Left forelimb (tissue), 1 donor: ENCODE data around the gene ZNF141.
"Not testable (repeated sequence)": the region's sequence is repeated elsewhere in the genome, so short reads cannot be mapped to it uniquely, and the experiment has no call there.

Experiments
- DNase-seq: peaks from one replicate; pipeline ENCODE4 v3.0.0-alpha.2; 2018; ENCODE audit warnings: low spot score

Gene ZNF141

DNA sequence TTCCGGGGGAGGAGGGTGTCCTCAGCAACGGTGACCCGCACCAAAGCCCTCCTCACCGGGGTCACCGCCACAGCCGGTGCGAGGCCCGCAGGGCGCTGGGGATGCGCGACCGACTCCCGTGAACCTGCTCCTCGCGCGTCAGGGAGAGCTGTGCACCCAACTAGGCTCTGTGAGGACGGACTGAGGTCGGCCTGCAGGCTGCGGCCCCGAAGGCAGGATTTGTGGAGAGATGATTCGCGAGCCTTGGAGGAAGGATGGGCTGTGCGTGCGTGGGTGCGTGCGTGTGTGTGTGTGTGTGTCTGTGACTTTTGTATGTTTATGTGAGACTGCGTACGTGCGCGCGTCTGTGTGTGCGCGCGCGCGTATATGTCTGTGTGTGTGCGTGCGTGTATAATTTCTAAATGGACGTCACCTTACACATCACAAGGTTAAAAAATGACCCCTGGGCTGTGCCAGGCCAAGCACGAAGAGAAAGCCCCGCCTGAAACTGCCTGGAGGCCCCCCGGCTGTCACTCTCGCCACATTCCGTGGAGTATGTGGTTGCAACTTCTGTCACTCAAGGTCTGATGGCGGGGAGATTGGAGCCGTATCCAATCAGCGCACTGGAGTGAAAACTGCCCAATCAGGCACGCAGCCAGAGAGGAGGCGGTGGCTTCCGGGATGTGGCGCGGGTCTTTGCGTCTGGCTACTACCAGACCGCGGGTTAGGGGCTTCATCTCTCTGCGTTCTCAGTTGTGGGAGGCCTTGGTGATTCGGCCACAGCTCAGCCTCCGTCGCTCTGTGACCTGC is at the start of gene ZNF141:
Gene ZNF141 (plus strand): TSS at position 672 of the 789 bp plus-strand sequence. CDS start 170 bp downstream, outside the sequence.
- peak; percentile 97 for DNase-seq

DNA sequence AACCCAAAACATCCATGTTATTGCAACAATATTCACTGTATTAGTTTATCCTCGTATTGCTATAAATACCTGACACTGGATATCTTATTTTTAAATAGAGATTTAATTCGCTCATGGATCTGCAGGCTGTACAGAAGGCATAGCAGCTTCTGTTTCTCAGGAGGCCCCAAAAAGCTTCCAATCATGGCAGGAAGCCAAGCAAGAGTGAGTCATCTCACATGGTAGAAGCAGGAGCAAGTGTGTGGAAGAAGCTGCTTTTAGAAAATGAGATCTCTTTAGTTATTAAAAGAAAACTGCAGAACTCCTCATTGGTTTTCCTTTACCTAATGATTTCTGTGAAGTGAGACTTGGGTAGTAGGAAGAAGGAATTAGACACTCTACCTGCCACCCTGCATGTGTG is 48.7 kb upstream of the ZNF141 start:
- DNase-seq = no peak

DNA sequence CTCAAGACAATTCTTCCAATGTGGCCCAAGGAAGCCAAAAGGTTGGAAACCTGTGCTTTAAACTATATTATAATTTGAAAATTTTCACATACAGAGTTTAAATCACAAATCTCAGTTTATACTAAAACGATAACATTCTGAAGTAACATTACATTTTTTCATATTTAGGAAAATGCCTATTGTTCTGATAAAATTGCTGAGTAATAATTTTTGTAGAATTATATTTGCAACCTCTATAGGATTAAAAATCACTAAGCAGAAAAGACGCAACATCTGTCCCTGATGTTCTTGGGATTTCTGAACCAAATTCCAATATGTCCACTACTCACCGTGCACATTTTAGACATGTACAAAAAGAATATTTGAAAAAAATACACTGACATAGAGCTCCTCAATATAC is 42.9 kb upstream of the ZNF141 start:
- DNase-seq = no peak

DNA sequence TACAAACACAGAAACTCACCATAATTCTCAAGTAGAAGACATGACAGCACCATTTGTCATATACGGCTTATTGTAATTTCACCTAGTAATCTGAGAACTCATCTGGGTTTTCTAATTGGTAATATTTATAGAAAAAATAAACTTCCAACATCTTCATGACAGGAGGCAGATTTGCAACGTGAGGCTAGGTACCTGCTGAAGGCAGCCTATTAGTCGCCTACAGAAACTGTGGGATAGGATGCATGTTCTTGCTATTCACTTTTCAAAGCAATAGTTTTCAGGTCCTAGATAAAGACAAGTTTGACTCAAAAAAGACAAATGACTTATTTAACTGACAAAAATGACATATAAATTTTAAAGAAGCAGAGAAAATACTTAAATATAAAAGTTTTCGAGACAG is 35.2 kb upstream of the ZNF141 start:
- DNase-seq = no peak

DNA sequence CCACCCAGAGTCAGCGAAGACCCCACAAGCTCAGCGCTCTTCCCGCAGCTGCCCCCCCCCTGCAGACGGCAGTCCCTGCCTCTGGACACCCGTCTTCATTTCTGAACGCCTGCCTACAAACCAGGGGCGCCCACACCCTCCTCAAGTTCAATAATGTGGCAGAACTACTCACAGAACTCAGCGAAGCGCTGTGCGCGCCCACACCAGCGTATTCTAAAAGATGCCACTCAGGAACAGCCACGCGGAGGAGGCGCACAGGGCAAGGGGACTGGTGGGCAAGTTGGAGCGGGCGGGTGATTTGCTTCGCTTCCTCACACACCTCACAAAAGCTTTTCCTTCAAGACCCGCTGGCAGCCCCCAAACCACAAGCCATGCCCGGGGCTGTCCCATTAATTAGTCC is 33.1 kb upstream of the ZNF141 start:
- not testable (repeated sequence) for DNase-seq

DNA sequence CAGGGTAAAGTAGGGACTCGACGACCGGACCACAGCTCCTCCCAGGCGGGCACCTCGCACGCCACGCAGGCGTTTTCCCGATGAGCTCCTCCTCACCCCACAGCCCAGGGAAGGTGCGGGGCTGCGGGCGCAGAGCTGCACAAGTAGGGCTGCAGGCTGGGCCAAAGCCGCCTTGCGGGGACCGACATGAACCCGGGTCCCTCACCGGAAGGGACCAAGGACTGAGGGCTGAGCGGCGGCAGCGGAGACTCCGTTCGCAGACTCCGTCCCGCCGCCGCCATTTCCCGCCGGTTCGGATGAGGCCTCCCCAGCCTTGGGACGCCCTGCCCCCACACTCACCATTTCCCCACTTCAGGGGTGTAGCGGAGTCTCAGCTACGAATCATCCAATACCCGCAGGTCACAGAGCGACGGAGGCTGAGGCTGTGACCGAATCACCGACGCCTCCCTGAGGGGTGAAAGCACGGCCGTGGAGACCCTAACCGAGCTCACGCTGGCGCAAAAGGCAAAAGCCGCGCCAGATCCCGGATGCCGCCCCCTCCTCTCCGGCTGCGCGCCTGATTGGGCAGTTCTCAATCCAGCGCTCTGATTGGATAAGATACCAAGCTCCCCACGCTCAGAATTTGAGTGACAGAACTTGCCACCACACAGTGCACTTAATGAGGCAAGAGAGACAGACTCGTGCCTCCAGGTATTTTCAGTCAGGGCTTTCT is 32.5 kb upstream of the ZNF141 start, which contains the start of gene ZNF732:
Gene ZNF732 (minus strand): TSS at position 506 of the 712 bp plus-strand sequence. CDS start 164 bp downstream, at position 342.
- DNase-seq = peak; percentile 84

DNA sequence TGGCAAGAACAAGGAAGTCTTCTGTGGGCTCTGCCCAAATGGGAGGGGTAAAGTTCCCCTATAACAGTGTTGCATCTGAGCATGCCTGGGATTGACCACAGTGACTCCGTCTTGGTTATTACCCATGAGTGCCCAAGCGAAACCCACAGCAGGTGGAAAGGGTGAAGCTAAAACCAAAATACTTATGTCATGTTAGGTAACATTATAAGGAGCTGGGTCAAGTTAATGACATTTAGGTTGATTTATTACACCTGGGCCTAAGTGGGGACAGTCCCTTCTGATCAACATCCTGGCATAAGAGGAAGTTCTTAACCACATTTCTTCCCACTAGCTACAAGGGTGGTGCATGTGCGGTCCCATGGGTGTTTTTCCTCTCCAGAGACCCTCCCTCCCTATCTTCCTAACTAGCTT is 31.1 kb upstream of the ZNF141 start:
- DNase-seq = no peak

DNA sequence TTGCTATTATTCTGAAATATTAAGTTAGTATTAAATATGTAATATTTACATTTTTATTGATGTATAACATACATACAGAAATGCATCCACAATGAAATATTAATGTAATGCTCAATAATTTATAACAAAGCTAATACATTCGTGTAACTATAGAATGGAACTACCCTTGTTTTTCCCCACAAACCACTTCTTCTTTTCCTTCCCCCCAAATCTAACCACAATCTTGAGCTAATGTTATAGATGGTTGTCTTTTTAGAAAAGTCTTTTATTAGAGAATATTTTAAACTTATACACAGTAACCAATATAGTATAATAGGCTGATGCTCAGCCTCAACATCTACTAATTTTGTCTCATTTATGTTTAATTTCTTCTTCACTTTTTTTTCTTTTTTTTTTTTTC is 27.8 kb upstream of the ZNF141 start:
- DNase-seq = no peak

DNA sequence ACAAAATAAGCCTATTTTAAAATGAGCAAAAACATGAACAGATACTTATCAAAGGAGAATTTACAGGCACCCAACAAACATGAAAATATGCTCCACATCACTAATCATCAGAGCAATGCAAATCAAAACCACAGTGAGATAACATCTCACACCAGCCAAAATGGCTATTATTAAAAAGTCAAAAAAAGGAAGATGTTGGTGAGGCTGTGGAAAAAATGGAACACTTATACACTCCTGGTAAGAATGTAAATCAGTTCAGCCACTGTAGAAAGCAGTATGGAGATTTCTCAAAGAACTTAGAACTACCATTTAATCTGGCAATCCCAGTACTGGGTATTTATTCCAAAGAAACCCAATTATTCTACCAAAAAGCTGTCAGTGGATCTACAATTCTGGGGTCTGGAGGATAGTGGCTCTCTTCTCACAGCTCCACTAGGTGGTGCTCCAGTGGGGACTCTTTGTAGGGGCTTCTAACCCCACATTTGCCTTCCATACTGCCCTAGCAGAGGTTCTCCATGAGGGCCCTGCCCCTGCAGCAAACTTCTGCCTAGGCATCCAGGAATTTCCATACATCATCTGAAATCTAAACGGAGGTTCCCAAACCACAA is 23.2 kb upstream of the ZNF141 start:
- DNase-seq = no peak

DNA sequence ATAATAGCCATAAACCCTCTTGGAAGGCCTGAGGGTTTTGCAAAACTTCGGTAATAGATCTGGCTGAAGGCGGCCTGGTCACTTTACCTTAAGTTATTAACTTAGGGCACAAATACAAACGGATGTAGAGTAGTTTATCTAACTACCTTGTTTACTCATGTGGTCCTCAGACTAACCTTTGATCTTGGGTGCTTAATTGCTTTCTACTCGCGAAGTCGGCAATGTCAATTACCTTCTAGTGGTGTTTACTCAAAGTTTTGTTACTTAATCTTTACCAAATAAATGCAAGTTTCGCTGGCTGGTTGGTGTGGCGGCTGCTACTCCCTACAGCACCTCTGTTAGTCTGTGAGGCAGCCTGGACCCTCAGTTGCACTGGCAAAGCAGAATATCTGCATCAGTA is 8.9 kb upstream of the ZNF141 start:
- no peak for DNase-seq

DNA sequence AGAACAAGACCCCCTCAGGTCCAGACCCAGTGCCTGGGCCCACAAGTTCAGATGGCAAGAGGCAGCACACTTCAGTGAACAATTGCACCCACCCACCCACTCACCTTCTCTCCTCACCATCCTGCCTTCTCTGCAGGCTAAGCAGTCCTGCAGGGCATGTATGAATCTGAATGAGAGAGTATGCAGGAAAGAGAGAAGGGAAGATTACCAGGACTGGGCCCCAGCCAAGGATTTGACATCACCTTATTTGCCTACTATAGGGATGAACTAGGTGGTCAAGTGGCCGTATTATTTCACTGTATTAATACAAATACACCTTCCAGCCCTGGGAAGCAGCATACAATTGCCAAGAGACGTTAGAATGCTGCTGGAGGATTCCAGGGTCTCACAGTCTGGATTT is 2.1 kb upstream of the ZNF141 start:
- DNase-seq = no peak

DNA sequence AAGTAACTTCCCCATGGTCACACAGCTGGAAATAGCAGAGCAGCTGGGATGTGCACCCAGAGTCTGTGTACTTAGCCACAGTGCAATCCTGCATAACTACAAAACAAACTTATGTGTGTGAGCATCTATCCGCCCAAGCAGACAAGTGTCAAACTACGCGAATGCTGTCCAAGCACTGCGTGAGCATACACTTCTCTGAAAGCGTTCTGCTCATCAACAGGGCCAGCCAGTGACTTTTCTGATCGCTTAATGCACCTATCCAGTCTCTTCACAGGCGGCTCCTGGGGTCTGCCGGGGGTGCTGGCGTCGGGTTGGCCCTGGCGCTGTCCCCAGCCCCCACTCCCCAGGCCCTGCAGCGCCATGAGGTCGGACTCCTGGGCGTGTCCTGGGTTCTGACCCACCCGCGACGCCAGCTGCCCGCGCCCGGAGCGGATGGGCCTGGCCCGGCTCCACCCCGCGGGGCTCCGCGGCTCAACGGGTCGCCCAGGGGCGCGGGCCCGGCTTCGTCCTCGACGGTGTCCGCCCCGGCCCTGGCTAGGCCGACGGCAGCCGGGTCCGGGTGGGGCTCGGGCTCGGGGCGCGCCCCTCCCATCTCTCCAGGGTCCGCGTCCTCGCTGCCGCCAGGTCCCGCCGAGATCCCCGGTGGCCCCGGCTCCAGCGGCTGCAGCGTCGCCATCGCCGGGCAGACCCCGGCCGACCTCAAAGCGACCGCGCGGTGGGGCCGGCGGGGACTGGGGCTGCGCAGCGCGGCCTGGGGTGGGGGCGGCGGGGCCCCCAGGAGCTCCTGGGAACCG is 1.3 kb upstream of the ZNF141 start:
- peak; percentile 68 for DNase-seq

DNA sequence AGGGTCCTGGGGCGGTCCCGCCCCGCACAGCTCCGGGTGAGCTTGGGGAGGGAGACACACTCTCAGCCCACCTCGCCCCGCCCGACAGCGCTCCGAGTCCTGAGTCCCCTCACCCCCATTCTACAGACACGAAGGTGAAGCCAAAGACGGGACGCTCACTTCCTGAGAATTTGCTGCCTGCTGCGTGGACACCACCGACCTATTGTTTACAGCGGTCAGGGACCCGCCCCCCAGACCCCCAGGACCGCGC is 796 bp upstream of the ZNF141 start:
- DNase-seq = peak; percentile 81

DNA sequence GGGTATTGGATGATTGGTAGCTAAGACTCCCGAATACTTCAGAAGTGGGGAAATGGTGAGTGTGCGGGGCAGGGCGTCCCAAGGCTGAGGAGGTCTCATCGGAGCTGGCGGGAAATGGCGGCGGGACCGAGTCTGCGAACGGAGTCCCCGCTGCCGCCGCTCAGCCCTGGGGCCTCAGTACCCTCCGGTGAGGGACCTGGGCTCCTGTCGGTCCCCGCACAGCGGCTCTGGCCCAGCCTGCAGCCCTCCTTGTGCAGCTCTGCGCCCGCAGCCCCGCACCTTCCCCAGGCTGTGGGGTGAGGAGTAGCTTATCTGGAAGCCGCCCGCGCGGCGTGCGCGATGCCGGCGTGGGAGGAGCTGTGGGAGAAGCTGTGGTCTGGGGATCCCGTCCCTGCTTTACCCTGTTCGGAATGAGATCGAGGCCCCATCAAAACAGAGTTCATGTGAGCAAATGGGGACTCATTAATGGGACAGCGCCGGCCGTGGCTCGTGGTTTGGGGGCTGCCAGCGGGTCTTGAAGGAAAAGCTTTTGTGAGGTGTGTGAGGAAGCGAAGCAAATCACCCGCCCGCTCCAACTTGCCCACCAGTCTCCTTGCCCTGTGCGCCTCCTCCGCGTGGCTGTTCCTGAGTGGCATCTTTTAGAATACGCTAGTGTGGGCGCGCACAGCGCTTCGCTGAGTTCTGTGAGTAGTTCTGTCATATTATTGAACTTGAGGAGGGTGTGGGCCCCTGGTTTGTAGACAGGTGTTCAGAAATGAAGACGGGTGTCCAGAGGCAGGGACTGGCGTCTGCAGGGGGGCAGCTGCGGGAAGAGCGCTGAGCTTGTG is 531 bp downstream of the ZNF141 start:
- no peak for DNase-seq

DNA sequence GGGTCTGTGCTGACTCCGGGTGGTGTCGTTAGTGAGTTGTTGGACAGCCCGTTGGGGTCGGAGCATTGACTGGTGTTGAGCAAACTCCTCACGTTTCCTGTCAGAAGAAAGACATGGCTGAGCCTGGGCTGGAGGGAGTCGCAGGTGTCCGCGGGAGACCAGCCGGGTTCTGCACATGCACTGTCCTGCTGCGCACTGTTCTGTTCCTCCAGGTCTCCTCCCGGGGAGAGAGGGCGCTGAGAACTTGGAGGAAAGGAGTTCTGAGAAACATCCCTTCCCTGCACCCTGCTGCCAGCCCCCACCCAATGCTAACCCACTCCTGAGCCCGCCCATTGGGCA is 1.1 kb downstream of the ZNF141 start:
- DNase-seq = no peak

DNA sequence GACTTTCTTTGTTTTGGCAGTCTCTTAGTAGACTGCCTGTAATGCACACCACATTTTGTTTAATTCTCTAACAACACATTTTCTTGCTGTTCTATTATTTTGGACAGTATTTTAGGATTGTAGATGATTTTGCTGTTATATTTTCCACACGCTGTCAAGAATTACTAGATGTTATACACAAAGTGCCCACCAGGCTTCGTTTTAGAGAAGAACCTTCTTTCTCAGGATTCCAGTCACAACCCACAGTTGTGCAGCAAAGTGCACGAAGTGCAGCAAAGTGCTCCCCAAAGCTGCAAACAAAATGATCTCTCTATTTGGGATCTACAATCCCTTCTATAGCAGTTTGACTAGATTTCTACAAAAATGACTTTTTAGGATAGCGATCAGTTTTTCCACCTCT is 2.4 kb downstream of the ZNF141 start:
- no peak for DNase-seq

DNA sequence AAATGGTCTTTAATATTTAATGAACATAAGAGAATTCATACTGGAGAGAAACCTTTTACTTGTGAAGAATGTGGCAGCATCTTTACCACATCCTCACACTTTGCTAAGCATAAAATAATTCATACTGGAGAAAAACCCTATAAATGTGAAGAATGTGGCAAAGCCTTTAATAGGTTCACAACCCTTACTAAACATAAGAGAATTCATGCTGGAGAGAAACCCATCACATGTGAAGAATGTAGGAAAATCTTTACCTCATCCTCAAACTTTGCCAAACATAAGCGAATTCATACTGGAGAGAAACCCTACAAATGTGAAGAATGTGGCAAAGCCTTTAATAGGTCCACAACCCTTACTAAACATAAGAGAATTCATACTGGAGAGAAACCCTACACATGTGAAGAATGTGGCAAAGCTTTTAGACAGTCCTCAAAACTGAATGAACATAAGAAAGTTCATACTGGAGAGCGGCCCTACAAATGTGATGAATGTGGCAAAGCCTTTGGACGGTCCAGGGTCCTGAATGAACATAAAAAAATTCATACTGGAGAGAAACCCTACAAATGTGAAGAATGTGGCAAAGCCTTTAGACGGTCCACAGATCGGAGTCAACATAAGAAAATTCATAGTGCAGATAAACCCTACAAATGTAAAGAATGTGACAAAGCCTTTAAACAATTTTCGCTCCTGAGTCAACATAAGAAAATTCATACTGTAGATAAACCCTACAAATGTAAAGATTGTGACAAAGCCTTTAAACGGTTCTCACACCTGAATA is 35.6 kb downstream of the ZNF141 start:
- DNase-seq = no peak

DNA sequence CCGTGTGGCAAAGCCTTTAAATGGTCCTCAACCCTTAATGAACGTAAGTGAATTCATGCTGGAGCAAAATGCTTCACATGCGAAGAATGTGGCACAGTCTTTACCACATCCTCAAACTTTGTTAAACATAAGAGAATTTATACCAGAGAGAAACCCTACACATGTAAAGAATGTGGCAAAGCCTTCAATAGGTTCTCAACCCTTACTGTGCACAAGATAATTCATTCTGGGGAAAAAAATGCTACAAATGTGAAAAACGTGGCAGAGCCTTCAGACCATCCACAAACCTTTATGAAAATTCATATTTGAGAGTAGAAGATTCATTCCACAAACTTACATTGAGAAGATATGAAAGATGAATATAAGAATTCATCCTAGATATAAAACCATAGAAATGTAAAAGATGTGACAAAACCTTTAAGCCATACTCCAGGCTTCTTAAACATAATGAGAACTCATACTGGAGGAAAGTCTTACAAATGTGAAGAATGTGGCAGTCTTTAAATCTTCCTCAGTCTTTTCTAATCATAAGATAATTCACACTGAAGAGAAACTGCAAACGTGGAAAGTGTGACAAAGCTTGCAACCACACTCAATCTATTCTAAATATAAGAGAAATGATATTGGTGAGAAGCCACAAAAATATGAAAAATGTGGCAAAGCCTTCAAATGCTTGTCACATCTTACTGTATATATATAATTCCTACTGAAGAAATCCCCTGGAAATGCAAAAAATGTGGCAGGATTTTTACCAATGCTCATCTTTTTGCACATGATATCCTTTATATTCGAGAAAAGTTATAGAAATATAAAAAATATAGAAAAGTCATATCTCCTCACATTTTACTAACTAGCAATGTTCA is 36.9 kb downstream of the ZNF141 start:
- no peak for DNase-seq

DNA sequence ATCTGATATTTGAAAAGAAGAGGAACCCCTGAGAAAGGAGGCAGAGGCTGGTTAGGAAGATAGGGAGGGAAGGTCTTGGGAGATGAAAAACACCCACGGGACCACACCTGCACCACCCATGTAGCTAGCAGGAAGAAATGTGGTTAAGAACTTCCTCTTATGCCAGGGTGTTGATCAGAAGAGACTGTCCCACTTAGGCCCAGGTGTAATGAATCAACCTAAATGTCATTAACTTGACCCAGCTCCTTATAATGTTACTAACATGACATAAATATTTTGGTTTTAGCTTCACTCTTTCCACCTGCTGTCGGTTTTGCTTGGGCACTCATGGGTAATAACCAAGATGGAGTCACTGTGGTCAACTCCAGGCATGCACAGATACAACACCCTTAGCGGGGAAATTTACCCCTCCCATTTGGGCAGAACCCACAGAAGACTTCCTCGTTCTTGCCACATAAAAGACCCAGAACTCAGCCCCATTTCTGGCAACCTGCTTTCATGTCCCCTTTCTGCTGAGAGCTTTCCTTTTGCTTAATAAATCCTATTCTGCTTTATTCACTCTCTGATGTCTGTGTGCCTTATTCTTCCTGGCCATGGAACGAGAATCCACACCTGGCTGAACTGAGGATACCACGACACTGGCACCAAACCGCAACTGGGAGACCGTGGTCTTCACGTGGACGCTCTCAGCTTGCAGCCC is 46.8 kb downstream of the ZNF141 start:
- DNase-seq = no peak
